ENCODE measurements around the gene SLC29A3.

Gene SLC29A3

GRCh38 chr10:71388583-71389310, 69.7 kb downstream of the SLC29A3 start:
- TF ChIP-seq TAF1 (IDR thresholded peaks at IDR 0.05; ENCODE audit: borderline replicate concordance, insufficient read depth, low read length) (no peak), FOXP2 (optimal IDR thresholded peaks at IDR 0.05; ENCODE audit: borderline replicate concordance, extremely low read depth, extremely low read length, insufficient read depth) (no peak)

GRCh38 chr10:71389768-71390460, 70.9 kb downstream of the SLC29A3 start:
- TF ChIP-seq SIN3A (IDR thresholded peaks at IDR 0.05; ENCODE audit: borderline replicate concordance, insufficient read depth, low read length) (no peak), FOXP2 (optimal IDR thresholded peaks at IDR 0.05; ENCODE audit: borderline replicate concordance, extremely low read depth, extremely low read length, insufficient read depth) (no peak), TAF1 (IDR thresholded peaks at IDR 0.05; ENCODE audit: borderline replicate concordance, insufficient read depth, low read length) (no peak), REST (IDR thresholded peaks at IDR 0.05; ENCODE audit: insufficient read depth in 1 of 2, low read depth in 2 of 2, low read length in 2 of 2) (no peak), POLR2AphosphoS5 (IDR thresholded peaks at IDR 0.05; ENCODE audit: low read depth, low read length) (no peak)

- TF ChIP-seq FOXP2 (optimal IDR thresholded peaks at IDR 0.05; ENCODE audit: borderline replicate concordance, extremely low read depth, extremely low read length, insufficient read depth) (no peak), POLR2AphosphoS5 (IDR thresholded peaks at IDR 0.05; ENCODE audit: low read depth, low read length) (no peak), SIN3A (IDR thresholded peaks at IDR 0.05; ENCODE audit: borderline replicate concordance, insufficient read depth, low read length) (no peak), REST (IDR thresholded peaks at IDR 0.05; ENCODE audit: insufficient read depth in 1 of 2, low read depth in 2 of 2, low read length in 2 of 2) (no peak), TAF1 (IDR thresholded peaks at IDR 0.05; ENCODE audit: borderline replicate concordance, insufficient read depth, low read length) (no peak)
Observed at GRCh38 chr10:71390461-71390835, 71.4 kb downstream of the SLC29A3 start.

- TF ChIP-seq SIN3A (IDR thresholded peaks at IDR 0.05; ENCODE audit: borderline replicate concordance, insufficient read depth, low read length) (no peak), FOXP2 (optimal IDR thresholded peaks at IDR 0.05; ENCODE audit: borderline replicate concordance, extremely low read depth, extremely low read length, insufficient read depth) (no peak), POLR2AphosphoS5 (IDR thresholded peaks at IDR 0.05; ENCODE audit: low read depth, low read length) (no peak), REST (IDR thresholded peaks at IDR 0.05; ENCODE audit: insufficient read depth in 1 of 2, low read depth in 2 of 2, low read length in 2 of 2) (no peak), TAF1 (IDR thresholded peaks at IDR 0.05; ENCODE audit: borderline replicate concordance, insufficient read depth, low read length) (no peak)
Observed at GRCh38 chr10:71390921-71391690, 72.0 kb downstream of the SLC29A3 start.

- no peak for TF ChIP-seq SIN3A (IDR thresholded peaks at IDR 0.05; ENCODE audit: borderline replicate concordance, insufficient read depth, low read length)
- no peak for TF ChIP-seq FOXP2 (optimal IDR thresholded peaks at IDR 0.05; ENCODE audit: borderline replicate concordance, extremely low read depth, extremely low read length, insufficient read depth)
- no peak for TF ChIP-seq REST (IDR thresholded peaks at IDR 0.05; ENCODE audit: insufficient read depth in 1 of 2, low read depth in 2 of 2, low read length in 2 of 2)
- TF ChIP-seq POLR2AphosphoS5 (IDR thresholded peaks at IDR 0.05; ENCODE audit: low read depth, low read length): no peak
- no peak for TF ChIP-seq TAF1 (IDR thresholded peaks at IDR 0.05; ENCODE audit: borderline replicate concordance, insufficient read depth, low read length)
Observed at GRCh38 chr10:71391701-71392100, 72.6 kb downstream of the SLC29A3 start.

Data from PFSK-1 (cell line).